CD4-positive, CD25-positive, alpha-beta regulatory T cell (primary cell): ENCODE measurements around the gene C18orf54. TPM values are rescaled to one million over a fixed set of nuclear protein-coding genes. Genes with fewer than 3 reads are reported as not detected.

ENCODE experiments used
- ATAC-seq, 2 donors: fragments of 150-1000 bp; cut with Tn5 transposase; one replicate each; pipeline ENCODE4 v1.10.0; 2021; ENCODE audit warnings: low read depth in 2 of 2, moderate number of reproducible peaks in 2 of 2, moderate library complexity in 1 of 2
- DNase-seq, 3 donors: peaks; one replicate each; pipeline versions ENCODE4 v3.0.0 to v3.0.0-alpha.2; 2012 to 2022; ENCODE audit warnings: mixed read lengths in 1 of 3
- H3K27ac ChIP-seq: one replicate; pipeline ENCODE4 v1.7.0; 2013; ENCODE audit warnings: mild to moderate bottlenecking, low read length; ENCODE audit not compliant: insufficient read depth, poor library complexity, severe bottlenecking
- H3K27me3 ChIP-seq: one replicate; pipeline ENCODE4 v1.7.0; 2013; ENCODE audit warnings: low read length; ENCODE audit not compliant: control insufficient read depth, insufficient read depth
- H3K36me3 ChIP-seq: one replicate; pipeline ENCODE4 v1.7.0; 2013; ENCODE audit warnings: mild to moderate bottlenecking, low read length, moderate library complexity; ENCODE audit not compliant: control insufficient read depth, insufficient read depth
- H3K4me1 ChIP-seq: 2 replicates; pipeline ENCODE4 v1.7.0; 2013; ENCODE audit warnings: mild to moderate bottlenecking, low read length; ENCODE audit not compliant: insufficient read depth, control insufficient read depth, poor library complexity, severe bottlenecking
- H3K4me3 ChIP-seq: one replicate; pipeline ENCODE4 v1.7.0; 2013; ENCODE audit warnings: low read depth, mild to moderate bottlenecking, low read length, moderate library complexity
- H3K9me3 ChIP-seq, 2 experiments: 1 replicate in 1 of 2; 2 replicates in 1 of 2; pipeline ENCODE4 v1.7.0; 2013; ENCODE audit warnings: low read length in 2 of 2, mild to moderate bottlenecking in 1 of 2, moderate library complexity in 1 of 2; ENCODE audit not compliant: control insufficient read depth in 2 of 2
- H3K27ac Mint-ChIP-seq, 3 donors: one replicate each; pipeline ENCODE4 v1.8.0; 2020 to 2022; ENCODE audit warnings: mild to moderate bottlenecking in 3 of 3, mixed read lengths in 3 of 3, moderate library complexity in 2 of 3
- H3K27me3 Mint-ChIP-seq: one replicate; pipeline ENCODE4 v1.8.0; 2022; ENCODE audit warnings: mild to moderate bottlenecking, mixed read lengths
- H3K36me3 Mint-ChIP-seq: one replicate; pipeline ENCODE4 v1.8.0; 2020; ENCODE audit warnings: mixed read lengths
- H3K4me1 Mint-ChIP-seq, 4 donors: one replicate each; pipeline ENCODE4 v1.8.0; 2020 to 2022; ENCODE audit warnings: mixed read lengths in 4 of 4, mild to moderate bottlenecking in 1 of 4
- H3K4me3 Mint-ChIP-seq, 4 donors: one replicate each; pipeline ENCODE4 v1.8.0; 2020 to 2022; ENCODE audit warnings: mild to moderate bottlenecking in 4 of 4, mixed read lengths in 4 of 4, moderate library complexity in 3 of 4
- H3K9me3 Mint-ChIP-seq, 7 donors: one replicate each; pipeline ENCODE4 v1.8.0; 2020 to 2022; ENCODE audit warnings: mixed read lengths in 7 of 7, mild to moderate bottlenecking in 3 of 7, moderate library complexity in 2 of 7
- polyA plus RNA-seq, 4 donors: library from polyadenylated mRNA; unstranded; fragments of 300-500 nt; fragmentation: Illumina TruSeq; gene quantifications; one replicate each; pipeline ENCODE4 v1.2.3, GENCODE V29; 2021
- total RNA-seq: library from RNA; stranded (reverse); gene quantifications from one replicate; pipeline ENCODE4 v1.2.3, GENCODE V29; 2022

The C18orf54 gene
- total and polyA plus RNA-seq, 5 donors from 2014 or later = 0.76 to 2.7 (median 1.8) TPM

DNA sequence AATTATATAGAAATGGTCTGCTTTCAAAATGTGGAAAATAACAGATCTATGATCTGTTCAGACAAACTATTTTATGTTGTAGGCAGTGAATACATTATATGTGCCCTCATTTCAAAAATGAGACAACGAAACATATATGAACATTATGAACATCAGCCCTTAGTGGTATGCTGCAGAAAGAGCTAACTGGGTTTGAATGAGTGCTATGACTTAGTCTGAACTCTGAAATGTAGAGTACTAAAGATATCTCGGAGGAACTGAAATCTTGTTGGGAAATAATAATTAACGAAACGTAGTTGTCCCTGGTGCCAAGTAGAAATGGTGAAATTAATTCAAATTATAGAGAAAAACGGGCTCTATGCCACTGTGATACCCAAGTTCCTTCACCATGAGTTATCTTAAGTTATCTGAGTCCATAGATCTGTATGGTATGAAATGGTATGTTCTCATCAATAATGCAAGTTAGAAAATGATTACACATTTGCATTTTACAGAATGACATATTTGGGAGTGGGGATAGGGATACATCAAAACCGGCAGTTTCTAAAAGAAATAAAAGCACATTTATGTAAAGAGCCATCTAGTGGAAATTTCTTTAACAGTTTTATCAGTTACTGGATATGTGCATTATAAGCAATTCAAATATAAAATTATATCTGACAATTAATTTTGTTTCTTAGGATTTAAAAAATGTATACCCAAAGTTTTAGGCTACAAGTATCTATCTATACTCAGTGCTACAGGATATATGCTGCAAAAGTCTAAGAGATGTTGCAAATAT, 26.7 kb upstream of the C18orf54 start:
- Histone ChIP-seq H3K27ac (no peak overlapping the region), H3K4me1 (no peaks in the 10 kb centered on the region), H3K9me3 (no peaks in the 10 kb centered on the region), H3K36me3 (no peaks in the 10 kb centered on the region), H3K27me3 (peaks cover 1% of the 10 kb centered on the region), H3K4me3 (no peak overlapping the region)
- no peaks in the 10 kb centered on the region for H3K9me3 Mint-ChIP-seq
- DNase-seq (no peak), ATAC-seq (no peak)
- H3K27ac Mint-ChIP-seq = no peak overlapping the region
- H3K36me3 Mint-ChIP-seq = no peaks in the 10 kb centered on the region
- no peak overlapping the region for H3K4me3 Mint-ChIP-seq
- H3K4me1 Mint-ChIP-seq = no peaks in the 10 kb centered on the region
- no peaks in the 10 kb centered on the region for H3K27me3 Mint-ChIP-seq

DNA sequence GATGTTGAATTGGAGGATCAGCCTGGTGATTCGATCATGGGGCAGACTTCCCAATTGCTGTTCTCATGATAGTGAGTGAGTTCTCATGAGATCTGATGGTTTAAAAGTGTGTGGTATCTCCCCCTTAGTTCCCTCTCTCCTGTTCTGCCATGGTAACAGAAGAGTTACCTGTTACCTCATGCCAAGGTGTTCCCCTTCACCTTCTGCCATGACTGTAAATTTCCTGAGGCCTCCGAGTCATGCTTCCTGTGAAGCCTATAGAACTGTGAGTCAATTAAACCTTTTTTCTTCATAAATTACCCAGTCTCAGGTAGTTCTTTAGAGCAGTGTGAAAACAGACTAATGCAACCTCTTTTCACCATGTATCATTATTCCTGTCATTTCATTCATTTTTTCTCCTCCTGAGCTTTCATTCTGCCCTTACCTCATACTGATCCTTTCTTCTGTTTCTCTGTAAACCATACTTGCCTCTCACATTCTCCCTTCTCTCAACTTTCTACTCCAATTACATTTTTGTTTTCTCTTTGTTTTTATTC, 22.0 kb upstream of the C18orf54 start:
- peaks cover 0 to 2% (median 0%) of the 10 kb centered on the region in 7 donors for H3K9me3 Mint-ChIP-seq
- H3K36me3 ChIP-seq = no peaks in the 10 kb centered on the region
- no peaks in the 10 kb centered on the region for H3K4me1 Mint-ChIP-seq
- H3K27me3 Mint-ChIP-seq = peaks cover 7% of the 10 kb centered on the region
- no peaks in the 10 kb centered on the region for H3K9me3 ChIP-seq
- no peak overlapping the region for H3K4me3 ChIP-seq
- H3K4me3 Mint-ChIP-seq = no peak overlapping the region
- no peak overlapping the region for H3K27ac ChIP-seq
- H3K36me3 Mint-ChIP-seq = no peaks in the 10 kb centered on the region
- peak overlapping the region in 1 of 3 donors; percentile 61 for H3K27ac Mint-ChIP-seq
- DNase-seq = no peak
- H3K27me3 ChIP-seq = peaks cover 1% of the 10 kb centered on the region
- ATAC-seq = no peak
- H3K4me1 ChIP-seq = no peaks in the 10 kb centered on the region

DNA sequence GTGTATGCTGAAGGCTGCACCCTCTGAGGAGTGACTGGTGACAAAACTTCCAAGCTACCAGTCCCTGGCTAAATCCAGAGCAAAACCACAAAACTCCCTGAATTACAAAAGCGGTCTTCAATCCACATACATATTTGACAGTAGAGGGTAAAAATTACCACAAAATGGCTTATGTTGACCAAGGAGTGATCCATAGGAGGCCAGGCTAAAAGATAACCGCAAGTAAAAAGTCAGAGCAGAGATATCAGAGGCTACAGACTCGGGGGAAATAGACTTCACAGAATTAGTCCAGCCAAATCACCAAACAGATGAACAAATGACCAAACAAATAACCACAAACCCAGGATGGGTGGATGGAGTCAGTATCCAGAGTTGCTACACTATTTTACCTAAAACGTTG, 19.5 kb upstream of the C18orf54 start:
- Mint-ChIP-seq H3K4me1 (no peaks in the 10 kb centered on the region), H3K27ac (peak overlapping the region in 1 of 3 donors; percentile 27), H3K36me3 (no peaks in the 10 kb centered on the region), H3K9me3 (peaks cover 0 to 2% (median 1%) of the 10 kb centered on the region in 7 donors), H3K27me3 (peaks cover 14% of the 10 kb centered on the region), H3K4me3 (no peak overlapping the region)
- Histone ChIP-seq H3K27me3 (peaks cover 1% of the 10 kb centered on the region), H3K36me3 (no peaks in the 10 kb centered on the region), H3K4me1 (no peaks in the 10 kb centered on the region), H3K4me3 (no peak overlapping the region), H3K27ac (no peak overlapping the region), H3K9me3 (no peaks in the 10 kb centered on the region)
- DNase-seq (no peak), ATAC-seq (no peak)

DNA sequence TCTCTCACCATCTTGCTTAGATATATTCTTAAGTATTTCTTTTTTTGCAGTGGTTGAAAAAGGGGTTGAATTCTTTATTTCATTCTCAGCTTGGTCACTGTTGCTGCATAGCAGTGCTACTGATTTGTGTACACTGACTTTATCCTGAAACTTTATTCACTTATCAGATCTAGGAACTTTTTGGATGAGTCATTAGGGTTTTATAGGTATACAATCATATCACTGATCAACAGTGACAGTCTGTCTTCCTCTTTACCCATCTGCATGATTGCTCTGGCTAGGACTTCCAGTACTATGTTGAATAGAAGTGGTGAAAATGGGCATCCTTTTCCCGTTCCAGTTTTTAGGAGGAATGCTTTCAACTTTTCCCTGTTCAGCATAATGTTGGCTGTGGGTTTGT, 6.5 kb upstream of the C18orf54 start:
- Histone ChIP-seq H3K36me3 (no peaks in the 10 kb centered on the region), H3K4me3 (no peak overlapping the region), H3K9me3 (no peaks in the 10 kb centered on the region), H3K27ac (no peak overlapping the region), H3K27me3 (peaks cover 7% of the 10 kb centered on the region), H3K4me1 (no peaks in the 10 kb centered on the region)
- no peak for DNase-seq
- no peak for ATAC-seq
- Mint-ChIP-seq H3K27ac (no peak overlapping the region), H3K4me3 (no peak overlapping the region), H3K4me1 (no peaks in the 10 kb centered on the region), H3K9me3 (peaks cover 0 to 2% (median 0%) of the 10 kb centered on the region in 7 donors), H3K36me3 (no peaks in the 10 kb centered on the region), H3K27me3 (peaks cover 16% of the 10 kb centered on the region)

DNA sequence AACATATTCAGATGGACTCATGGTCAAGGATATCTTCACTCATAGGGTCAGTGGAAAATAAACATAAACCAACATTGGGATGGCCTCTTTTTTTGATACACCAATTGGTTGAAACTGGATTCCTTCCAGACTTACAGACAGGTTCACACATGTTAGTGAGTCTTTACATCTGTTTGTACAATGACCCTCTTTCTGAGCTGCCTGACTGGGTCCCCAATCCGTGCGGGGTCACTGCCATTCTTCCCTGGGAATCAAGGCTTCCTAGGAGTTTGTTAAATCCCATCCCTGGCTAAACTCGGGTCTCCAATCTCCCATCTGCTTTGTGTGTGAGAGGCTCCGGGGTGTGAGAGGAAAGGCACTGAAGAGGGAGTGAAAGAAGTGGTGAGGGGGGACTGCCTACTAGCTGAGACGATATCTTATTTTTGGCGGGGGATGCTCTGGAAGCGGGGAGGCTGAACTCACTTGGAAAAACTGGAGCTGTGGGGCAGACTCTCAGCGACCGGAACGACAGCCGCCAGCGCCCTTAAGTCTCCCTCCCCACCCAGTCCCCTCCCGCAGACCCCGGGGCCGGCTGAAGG, 535 bp upstream of the C18orf54 start:
- DNase-seq (no peak), ATAC-seq (peak in 1 of 2 donors; percentile 1)
- H3K27ac ChIP-seq = peak overlapping the region; percentile 78
- Mint-ChIP-seq H3K9me3 (peaks cover 0 to 2% (median 0%) of the 10 kb centered on the region in 7 donors), H3K27me3 (peaks cover 8% of the 10 kb centered on the region), H3K4me1 (peaks cover 5 to 22% (median 15%) of the 10 kb centered on the region in 4 donors), H3K27ac (peak overlapping the region; percentile 94 to 97 (median 96)), H3K36me3 (peaks cover 8% of the 10 kb centered on the region), H3K4me3 (peak overlapping the region; percentile 99 to 100 (median 100))
- H3K9me3 ChIP-seq = no peaks in the 10 kb centered on the region
- peaks cover 16% of the 10 kb centered on the region for H3K4me1 ChIP-seq
- no peaks in the 10 kb centered on the region for H3K27me3 ChIP-seq
- H3K4me3 ChIP-seq = peak overlapping the region; percentile 91
- H3K36me3 ChIP-seq = peaks cover 5% of the 10 kb centered on the region

DNA sequence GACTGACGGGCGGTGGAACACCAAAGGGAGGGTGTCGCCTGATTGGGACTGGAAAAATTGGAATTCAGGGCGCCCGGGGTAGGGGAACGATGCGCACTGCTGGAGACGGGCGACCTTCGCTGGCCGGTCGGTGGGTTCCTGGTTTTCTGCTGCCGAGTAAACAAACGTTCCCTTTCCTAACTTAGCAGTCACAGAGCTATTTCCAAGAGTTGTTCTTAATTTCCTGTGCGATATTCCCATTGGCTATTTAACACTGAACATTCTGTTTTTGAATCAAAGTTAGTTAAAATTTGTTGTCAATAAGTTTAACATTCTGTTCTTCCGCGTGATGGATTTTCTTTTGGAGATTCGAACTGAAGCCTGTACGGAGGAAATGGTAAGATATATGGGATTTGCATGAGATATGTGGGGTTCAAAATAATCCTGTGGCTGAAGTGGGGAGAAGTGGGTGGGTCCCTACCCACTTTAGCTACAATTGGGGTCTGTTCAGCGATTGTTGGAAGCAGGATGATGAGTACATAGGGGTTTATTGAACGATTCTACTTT, 862 bp downstream of the C18orf54 start:
- Histone ChIP-seq H3K9me3 (no peaks in the 10 kb centered on the region), H3K27me3 (no peaks in the 10 kb centered on the region), H3K36me3 (peaks cover 5% of the 10 kb centered on the region), H3K4me1 (peaks cover 16% of the 10 kb centered on the region), H3K4me3 (peak overlapping the region; percentile 91), H3K27ac (peak overlapping the region; percentile 78)
- H3K27me3 Mint-ChIP-seq = peaks cover 8% of the 10 kb centered on the region
- peaks cover 0 to 2% (median 0%) of the 10 kb centered on the region in 7 donors for H3K9me3 Mint-ChIP-seq
- DNase-seq = no peak
- peaks cover 5 to 22% (median 15%) of the 10 kb centered on the region in 4 donors for H3K4me1 Mint-ChIP-seq
- H3K4me3 Mint-ChIP-seq = peak overlapping the region; percentile 99 to 100 (median 100)
- H3K27ac Mint-ChIP-seq = peak overlapping the region; percentile 94 to 97 (median 96)
- ATAC-seq = no peak
- H3K36me3 Mint-ChIP-seq = peaks cover 8% of the 10 kb centered on the region

DNA sequence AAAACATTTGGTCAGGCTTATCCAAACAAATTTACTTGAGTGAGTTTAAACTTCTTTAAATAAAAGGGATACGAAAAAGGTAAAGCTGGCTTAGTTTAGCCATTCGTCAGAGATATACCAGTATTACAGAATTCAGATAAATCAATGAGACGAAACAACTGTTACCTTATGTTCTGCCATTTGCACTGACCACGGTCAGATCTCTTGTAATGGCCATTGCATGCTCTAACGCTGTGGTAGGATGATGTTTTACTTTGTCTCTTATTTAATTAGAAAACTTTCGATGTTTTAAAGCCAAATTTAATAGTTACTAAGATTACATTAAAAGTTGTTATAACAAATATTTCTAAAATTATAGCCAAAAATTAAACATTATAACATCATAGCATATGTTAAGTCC, 1.5 kb downstream of the C18orf54 start:
- Mint-ChIP-seq H3K4me3 (peak overlapping the region; percentile 99 to 100 (median 100)), H3K4me1 (peaks cover 5 to 22% (median 15%) of the 10 kb centered on the region in 4 donors), H3K27me3 (peaks cover 8% of the 10 kb centered on the region), H3K9me3 (peaks cover 0 to 2% (median 0%) of the 10 kb centered on the region in 7 donors), H3K36me3 (peaks cover 8% of the 10 kb centered on the region), H3K27ac (no peak overlapping the region)
- Histone ChIP-seq H3K27ac (no peak overlapping the region), H3K27me3 (no peaks in the 10 kb centered on the region), H3K4me3 (peak overlapping the region; percentile 91), H3K36me3 (peaks cover 5% of the 10 kb centered on the region), H3K4me1 (peaks cover 16% of the 10 kb centered on the region), H3K9me3 (no peaks in the 10 kb centered on the region)
- DNase-seq (no peak), ATAC-seq (no peak)
